RWPE1 (cell line): ENCODE measurements around the gene VPS13D.

Experiments
- CTCF ChIA-PET: fragments of 350-600 bp; sonication (Branson Sonifier 250); formaldehyde crosslinking; extraction: SDS; loops from one replicate; lab custom pipeline; 2021; lab: Yijun Ruan, JAX
- POLR2A ChIA-PET: fragments of 400-600 bp; formaldehyde crosslinking; extraction: SDS; loops from one replicate; lab custom pipeline; 2020; ENCODE audit warnings: antibody characterized with exemption; ENCODE audit not compliant: low non-redundant PET; lab: Yijun Ruan, JAX
- DNase-seq: peaks from one replicate; pipeline ENCODE4 v3.0.0; 2012; ENCODE audit warnings: low spot score
- H3K27ac ChIP-seq: fragments of 450-650 bp; 2 replicates; pipeline ENCODE4 v1.5.1; 2017
- CTCF ChIP-seq: fragments of 450-650 bp; conservative IDR thresholded peaks from 2 replicates; pipeline ENCODE4 v1.5.1; 2017; ENCODE audit warnings: low read depth, mild to moderate bottlenecking

The VPS13D gene

GRCh38 chr1:12285496-12286143 is 55.8 kb downstream of the VPS13D start:
- POLR2A ChIA-PET: no interaction called here
- TF ChIP-seq CTCF: no peak
- DNase-seq: no peak
- CTCF ChIA-PET: no interaction called here
- no peak overlapping the region for H3K27ac ChIP-seq

- no peak overlapping the region for H3K27ac ChIP-seq
- no peak for DNase-seq
- POLR2A ChIA-PET: no interaction called here
- CTCF ChIA-PET: interaction anchor here (0.6 to 0.7 kb wide), 2 partner anchors 164 to 1349 kb away, joined by 3 read pairs; no protein-coding TSS in a partner anchor
- no peak for TF ChIP-seq CTCF
Observed at GRCh38 chr1:12287869-12288268, 58.0 kb downstream of the VPS13D start.

- CTCF ChIA-PET: interaction anchor here (0.6 kb wide), 1 partner anchor 151 kb away, joined by 3 read pairs; no protein-coding TSS in a partner anchor
Observed at GRCh38 chr1:12290828-12291227, 61.0 kb downstream of the VPS13D start.

GRCh38 chr1:12293416-12293815 is 63.6 kb downstream of the VPS13D start:
- TF ChIP-seq CTCF: no peak
- no peak overlapping the region for H3K27ac ChIP-seq
- CTCF ChIA-PET: interaction anchor here (0.6 kb wide), 1 partner anchor 44 kb away, joined by 4 read pairs; no protein-coding TSS in a partner anchor
- no peak for DNase-seq
- POLR2A ChIA-PET: no interaction called here

More at GRCh38 chr1:12290828-12291227, 61.0 kb downstream of the VPS13D start:
- TF ChIP-seq CTCF: no peak
- DNase-seq: no peak
- POLR2A ChIA-PET: interaction anchor here (0.6 kb wide), 1 partner anchor 12 kb away, joined by 3 read pairs; no protein-coding TSS in a partner anchor
- H3K27ac ChIP-seq: no peak overlapping the region

GRCh38 chr1:12294076-12294475 is 64.2 kb downstream of the VPS13D start:
- ChIA-PET CTCF (no interaction called here), POLR2A (no interaction called here)
- DNase-seq: no peak
- no peak for TF ChIP-seq CTCF
- H3K27ac ChIP-seq: no peak overlapping the region

- DNase-seq: no peak
- no peak for TF ChIP-seq CTCF
- POLR2A ChIA-PET: no interaction called here
- no peak overlapping the region for H3K27ac ChIP-seq
- CTCF ChIA-PET: interaction anchor here (0.6 kb wide), 1 partner anchor 78 kb away, joined by 3 read pairs; no protein-coding TSS in a partner anchor
Observed at GRCh38 chr1:12296016-12296415, 66.2 kb downstream of the VPS13D start.
